Small intestine (tissue), 7 donors: ENCODE data around the gene PIGX. TPM values are rescaled to one million over a fixed set of nuclear protein-coding genes. Genes with fewer than 3 reads are reported as not detected.
"Not testable (repeated sequence)": the region's sequence is repeated elsewhere in the genome, so short reads cannot be mapped to it uniquely, and the experiment has no call there.

Source experiments
- DNase-seq, 2 donors: peaks; one replicate each; pipeline versions ENCODE4 v3.0.0 to v3.0.0-alpha.2; 2013
- FAIRE-seq: peaks from 2 replicates; lab custom pipeline; 2012; peaks lifted over from hg19 to GRCh38; lab: Jason Lieb, UNC
- H3K27ac ChIP-seq, 3 donors: one replicate each; pipeline ENCODE4 v1.5.1; 2013; ENCODE audit warnings: low read length in 2 of 3, mild to moderate bottlenecking in 2 of 3, control low read depth in 1 of 3, inconsistent platforms in 1 of 3, low read depth in 1 of 3, moderate library complexity in 1 of 3
- H3K27me3 ChIP-seq, 3 donors: one replicate each; pipeline ENCODE4 v1.6.1; 2013; ENCODE audit warnings: low read length in 3 of 3, inconsistent platforms in 1 of 3; ENCODE audit not compliant: control insufficient read depth in 3 of 3, insufficient read depth in 3 of 3
- H3K36me3 ChIP-seq, 3 donors: one replicate each; pipeline ENCODE4 v1.6.1; 2013; ENCODE audit warnings: low read length in 3 of 3, inconsistent platforms in 1 of 3, low read depth in 1 of 3, mild to moderate bottlenecking in 1 of 3, moderate library complexity in 1 of 3; ENCODE audit not compliant: control insufficient read depth in 3 of 3, insufficient read depth in 2 of 3
- H3K4me1 ChIP-seq, 3 donors: one replicate each; pipeline ENCODE4 v1.6.1; 2013; ENCODE audit warnings: low read length in 2 of 3, inconsistent platforms in 1 of 3, low read depth in 1 of 3, mild to moderate bottlenecking in 1 of 3, moderate library complexity in 1 of 3; ENCODE audit not compliant: control insufficient read depth in 3 of 3, insufficient read depth in 2 of 3
- H3K4me3 ChIP-seq, 3 donors: one replicate each; pipeline ENCODE4 v1.5.1; 2013; ENCODE audit warnings: low read length in 3 of 3, control low read depth in 1 of 3, inconsistent platforms in 1 of 3, low read depth in 1 of 3, mild to moderate bottlenecking in 1 of 3, moderate library complexity in 1 of 3
- H3K9me3 ChIP-seq, 2 donors: one replicate each; pipeline ENCODE4 v1.6.1; 2013; ENCODE audit warnings: low read depth in 1 of 2, low read length in 1 of 2; ENCODE audit not compliant: control insufficient read depth in 2 of 2, insufficient read depth in 1 of 2
- WGBS, 3 donors: extraction: QIAGEN DNeasy Blood & Tissue Kit; methylation state at CpG; one replicate each; pipeline ENCODE4 v1.1.7; 2013; 5-methylcytosine and 5-hydroxymethylcytosine counted together
- polyA plus RNA-seq, 4 donors: library from polyadenylated mRNA; stranded (reverse) in 3 of 4; unstranded in 1 of 4; fragments of 200-250 nt in 3 of 4; fragments of 120-200 nt in 1 of 4; gene quantifications; one replicate each; pipeline versions ENCODE4 v1.2.1 to v1.2.3, GENCODE V29; 2013
- donor health status: healthy with polysubstance abuse.
- donor health status: control.
- donor health status: control.
- donor health status: Bipolar disorder and iron deficiency.
- donor health status: healthy.

Gene PIGX
- polyA plus RNA-seq, 4 donors = 11.9 to 26.6 (median 13.2) TPM

GRCh38 chr3:196739671-196740480 is 27.7 kb downstream of the PIGX start, which contains the start of gene PAK2:
Gene PAK2, plus strand, starts transcription at chr3:196739857. Its CDS starts 42,790 bp downstream, at chr3:196782647.
- peaks cover 0 to 10% (median 0%) of the 10 kb centered on the region in 3 donors for H3K4me1 ChIP-seq
- peak within 1 kb of the TSS; percentile 87 to 96 (median 95) for H3K27ac ChIP-seq
- no peaks in the 10 kb centered on the region for H3K27me3 ChIP-seq
- peak within 1 kb of the TSS; percentile 65 to 98 (median 93) for H3K4me3 ChIP-seq
- peak; percentile 93 to 94 for DNase-seq
- 0 to 1% (median 1%) methylated on average over 33 to 86 of the region's 86 CpGs for WGBS, 3 donors
- no peak for FAIRE-seq
- no peaks in the 10 kb centered on the region for H3K9me3 ChIP-seq
- no peaks in the 10 kb centered on the region for H3K36me3 ChIP-seq

DNA sequence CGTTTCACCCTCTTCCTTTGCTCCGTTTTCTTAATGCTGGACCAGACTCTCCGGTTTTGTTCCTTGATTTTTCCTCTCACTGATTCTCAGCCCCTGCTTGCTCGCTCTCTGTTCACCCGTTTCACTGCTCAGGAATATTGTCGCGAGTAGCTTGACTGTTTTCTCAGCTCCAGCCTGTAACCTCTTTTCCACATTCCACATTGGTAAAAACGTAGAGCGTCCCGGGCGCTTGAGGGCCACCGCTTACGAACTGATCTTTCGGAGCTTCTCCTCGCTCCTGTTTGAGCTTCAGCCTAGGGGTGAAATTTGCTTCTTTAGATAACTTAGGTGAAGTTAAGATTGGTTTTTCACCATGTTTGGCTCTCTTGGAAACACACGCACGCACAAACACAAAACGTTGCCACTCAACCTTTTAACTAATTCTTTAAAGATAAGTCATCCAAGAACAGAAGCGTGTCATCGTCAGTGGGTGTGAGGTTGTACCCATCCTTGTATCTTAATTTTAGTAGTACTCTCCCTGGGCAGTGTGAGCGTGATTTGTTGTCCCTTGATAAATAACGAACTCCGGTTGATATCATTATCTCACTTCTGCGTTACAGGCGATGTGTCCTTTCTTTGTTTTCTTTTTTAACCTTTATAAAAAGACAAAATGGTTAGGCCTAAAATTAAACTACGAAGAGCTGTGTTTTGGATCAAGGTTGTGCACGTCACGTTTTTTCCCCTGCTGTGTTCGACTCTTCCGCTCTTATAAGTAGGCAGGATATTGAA is 28.5 kb downstream of the PIGX start:
- WGBS, 3 donors = 0% methylated on average over 30 of the region's 30 CpGs
- H3K4me3 ChIP-seq = peak overlapping the region; percentile 65 to 98 (median 93)
- peak overlapping the region; percentile 87 to 96 (median 95) for H3K27ac ChIP-seq
- H3K4me1 ChIP-seq = peaks cover 0 to 10% (median 0%) of the 10 kb centered on the region in 3 donors
- peaks cover 0 to 4% (median 0%) of the 10 kb centered on the region in 3 donors for H3K36me3 ChIP-seq
- FAIRE-seq = no peak
- no peaks in the 10 kb centered on the region for H3K9me3 ChIP-seq
- DNase-seq = peak in 1 of 2 donors; percentile 35
- H3K27me3 ChIP-seq = no peaks in the 10 kb centered on the region

DNA sequence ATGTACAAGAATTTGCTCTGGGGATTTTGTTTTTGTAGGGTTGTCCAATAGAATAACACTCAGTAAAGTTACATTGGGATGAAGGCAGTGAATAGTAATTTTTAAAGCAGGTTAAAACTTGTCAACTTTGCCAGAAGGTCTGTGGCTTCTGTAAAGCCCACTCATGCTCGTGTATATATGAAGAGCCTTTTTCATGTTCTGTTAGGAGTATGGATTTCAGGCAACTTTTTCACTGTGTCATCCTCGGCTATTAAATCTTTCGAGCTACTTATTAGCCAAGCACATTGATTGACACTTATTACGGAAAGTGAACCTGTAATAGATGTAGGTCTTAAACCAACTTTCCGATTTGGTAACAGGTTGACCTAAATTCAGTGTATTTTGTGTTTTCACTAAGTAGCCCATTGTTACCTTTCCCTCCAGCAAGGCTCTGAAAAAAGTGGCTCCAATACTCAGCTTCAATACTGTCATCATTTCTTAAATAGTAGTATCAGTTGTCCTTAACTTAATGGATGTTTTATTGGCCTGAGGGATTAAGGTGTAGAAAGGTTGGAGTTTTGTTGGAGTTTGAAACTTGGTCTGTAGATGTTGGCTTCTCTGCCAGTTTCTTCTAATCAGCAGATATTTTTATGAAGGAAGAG is 29.2 kb downstream of the PIGX start:
- Histone ChIP-seq H3K27me3 (no peaks in the 10 kb centered on the region), H3K36me3 (peaks cover 0 to 9% (median 0%) of the 10 kb centered on the region in 3 donors), H3K27ac (peak overlapping the region; percentile 87 to 96 (median 95)), H3K9me3 (no peaks in the 10 kb centered on the region), H3K4me1 (peaks cover 0 to 10% (median 0%) of the 10 kb centered on the region in 3 donors), H3K4me3 (peak overlapping the region in 2 of 3 donors; percentile 65 to 98)
- FAIRE-seq = no peak
- peak; percentile 72 to 80 for DNase-seq
- WGBS, 3 donors = 3 to 18% (median 5%) methylated on average over 5 of the region's 5 CpGs

DNA sequence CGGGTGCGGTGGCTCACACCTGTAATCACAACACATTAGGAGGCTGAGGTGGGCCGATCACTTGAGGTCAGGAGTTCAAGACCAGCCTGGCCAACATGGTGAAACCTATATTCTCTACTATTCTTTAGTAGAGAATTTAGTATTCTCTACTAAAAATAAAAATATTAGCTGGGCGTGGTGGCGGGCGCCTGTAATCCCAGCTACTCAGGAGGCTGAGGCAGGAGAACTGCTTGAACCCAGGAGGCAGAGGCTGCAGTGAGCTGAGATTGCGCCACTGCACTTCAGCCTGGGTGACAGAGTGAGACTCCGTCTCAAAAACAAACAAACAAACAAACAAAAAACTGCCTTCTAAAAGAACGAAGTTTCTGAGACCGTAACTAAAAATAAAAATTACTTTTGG is 31.4 kb downstream of the PIGX start:
- H3K27me3 ChIP-seq, DNase-seq, H3K4me3 ChIP-seq, H3K9me3 ChIP-seq, H3K27ac ChIP-seq, FAIRE-seq: not testable (repeated sequence)
- peaks cover 0 to 10% (median 3%) of the 10 kb centered on the region in 3 donors for H3K36me3 ChIP-seq
- 91 to 92% (median 92%) methylated on average over 10 of the region's 10 CpGs for WGBS, 3 donors
- H3K4me1 ChIP-seq = peaks cover 0 to 10% (median 0%) of the 10 kb centered on the region in 3 donors

- H3K9me3 ChIP-seq = no peaks in the 10 kb centered on the region
- H3K27me3 ChIP-seq = no peaks in the 10 kb centered on the region
- H3K36me3 ChIP-seq = peaks cover 3 to 32% (median 3%) of the 10 kb centered on the region in 3 donors
- no peak for DNase-seq
- peaks cover 0 to 2% (median 0%) of the 10 kb centered on the region in 3 donors for H3K4me1 ChIP-seq
- no peak overlapping the region for H3K4me3 ChIP-seq
- WGBS, 3 donors = 73 to 97% (median 88%) methylated on average over 8 of the region's 8 CpGs
- FAIRE-seq = no peak
- H3K27ac ChIP-seq = no peak overlapping the region
Measured at GRCh38 chr3:196749125-196749524, 36.9 kb downstream of the PIGX start.

GRCh38 chr3:196753201-196753600 is 41.0 kb downstream of the PIGX start:
- Histone ChIP-seq H3K27me3 (no peaks in the 10 kb centered on the region), H3K9me3 (peaks cover 0 to 18% of the 10 kb centered on the region in 2 donors), H3K27ac (no peak overlapping the region), H3K4me1 (peaks cover 0 to 5% (median 2%) of the 10 kb centered on the region in 3 donors), H3K4me3 (no peak overlapping the region), H3K36me3 (peaks cover 3 to 34% (median 3%) of the 10 kb centered on the region in 3 donors)
- DNase-seq (peak in 1 of 2 donors; percentile 55), FAIRE-seq (no peak)
- 79 to 91% (median 88%) methylated on average over 8 of the region's 8 CpGs for WGBS, 3 donors

DNA sequence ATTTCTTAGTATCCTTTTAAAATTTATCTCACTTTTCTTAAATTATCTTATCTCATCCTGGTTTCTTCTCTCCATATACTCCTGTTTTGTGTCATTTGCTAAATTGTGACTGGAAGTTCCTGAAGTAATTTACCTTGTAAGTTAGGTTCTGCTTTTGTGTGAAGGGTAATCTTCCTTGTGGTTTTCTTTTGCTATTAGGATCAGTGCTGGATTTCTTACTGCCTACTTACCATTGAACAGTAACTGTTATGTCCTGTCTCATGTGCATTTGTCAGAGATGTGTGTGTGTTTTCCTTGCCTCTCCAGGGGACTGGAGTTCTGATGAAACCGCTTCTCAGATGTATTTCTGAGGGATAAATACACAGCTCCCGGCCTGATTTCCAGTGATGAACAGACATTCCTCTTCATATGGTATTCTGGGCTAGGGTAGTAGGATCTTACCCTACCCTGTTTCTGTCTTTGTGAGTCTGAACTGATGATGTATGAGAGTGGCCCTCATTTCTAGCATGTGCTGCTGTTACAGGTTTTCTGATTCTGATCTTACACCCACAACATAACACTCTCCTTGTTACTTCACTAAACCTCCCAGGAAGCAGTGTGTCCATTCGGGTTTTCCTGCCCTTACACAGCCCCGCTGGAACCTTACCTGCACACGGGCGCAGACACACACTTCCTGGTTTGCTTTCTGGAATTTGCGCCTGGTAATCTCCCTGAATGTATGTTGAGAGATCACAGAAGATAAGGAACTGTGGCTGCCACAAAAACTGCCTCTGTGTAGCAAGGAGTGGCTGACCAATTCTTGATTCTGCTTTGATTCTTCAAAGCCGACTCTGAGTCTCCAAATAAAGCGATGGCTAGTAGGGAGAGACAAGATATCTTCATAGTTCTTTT is 42.2 kb downstream of the PIGX start:
- Histone ChIP-seq H3K27me3 (no peaks in the 10 kb centered on the region), H3K9me3 (peaks cover 0 to 18% of the 10 kb centered on the region in 2 donors), H3K4me1 (peaks cover 0 to 5% (median 2%) of the 10 kb centered on the region in 3 donors), H3K27ac (peak overlapping the region; percentile 1 to 52 (median 43)), H3K36me3 (peaks cover 2 to 40% (median 3%) of the 10 kb centered on the region in 3 donors), H3K4me3 (peak overlapping the region in 1 of 3 donors; percentile 19)
- FAIRE-seq (no peak), DNase-seq (peak; percentile 73 to 84)
- WGBS, 3 donors = 20 to 59% (median 42%) methylated on average over 9 of the region's 9 CpGs
